ENCODE data around the gene KLHL25. TPM values are rescaled to one million over a fixed set of nuclear protein-coding genes. Genes with fewer than 3 reads are reported as not detected.

Gene KLHL25
- total RNA-seq, 1 experiment from 2014 or later: 18.4 TPM

GRCh38 chr15:85805420-85805819 is 10.7 kb upstream of the KLHL25 start:
- Histone ChIP-seq H3K56ac (ENCODE audit: insufficient read length, low read depth, low read length) (no peak overlapping the region), H3K9ac (ENCODE audit: extremely low read depth, insufficient read length, low read length) (no peak overlapping the region), H4K91ac (ENCODE audit: insufficient read length, low read depth, low read length) (no peak overlapping the region), H4K5ac (ENCODE audit: insufficient read length, low read depth, low read length) (no peak overlapping the region), H3K4ac (ENCODE audit: low read depth, low read length) (no peak overlapping the region), H2BK15ac (ENCODE audit: low read depth, low read length) (no peak overlapping the region), H3K27ac (ENCODE audit: insufficient read length, low read depth, low read length) (no peak overlapping the region), H3K79me1 (ENCODE audit: insufficient read depth, low read depth, low read length, poor library complexity, severe bottlenecking) (no peaks in the 10 kb centered on the region), H3T11ph (ENCODE audit: low read length) (no peak overlapping the region), H3K4me1 (ENCODE audit: insufficient read depth, low read length) (no peaks in the 10 kb centered on the region), H3K14ac (ENCODE audit: insufficient read depth, low read length) (no peak overlapping the region), H4K8ac (replicated peaks; ENCODE audit: insufficient read length, low read depth, low read length) (no peak overlapping the region), H2BK20ac (ENCODE audit: low read depth, low read length, poor library complexity, severe bottlenecking) (no peak overlapping the region), H3K18ac (ENCODE audit: insufficient read length, low read depth, low read length) (no peak overlapping the region), H2AFZ (ENCODE audit: low read length) (no peak overlapping the region), H4K20me1 (ENCODE audit: control insufficient read depth, insufficient read depth, insufficient read length) (no peaks in the 10 kb centered on the region), H2AK5ac (ENCODE audit: insufficient read length, low read length) (no peak overlapping the region), H2BK12ac (ENCODE audit: insufficient read length, low read depth, low read length) (no peak overlapping the region), H3K79me2 (ENCODE audit: insufficient read depth, low read length) (no peaks in the 10 kb centered on the region), H3K27me3 (ENCODE audit: insufficient read depth, low read length) (no peaks in the 10 kb centered on the region), H3K9me3 (ENCODE audit: control insufficient read depth, low read depth, low read length) (no peaks in the 10 kb centered on the region), H2BK5ac (ENCODE audit: insufficient read length, low read length) (no peak overlapping the region), H3K23ac (ENCODE audit: insufficient read length, low read depth, low read length) (no peak overlapping the region), H3K23me2 (ENCODE audit: insufficient read length, low read depth, low read length, poor library complexity, severe bottlenecking) (no peaks in the 10 kb centered on the region), H3K4me2 (ENCODE audit: insufficient read depth, insufficient read length, low read length) (no peak overlapping the region), H2BK120ac (ENCODE audit: low read depth, low read length, poor library complexity, severe bottlenecking) (no peak overlapping the region)
- no peak overlapping the region for H3K27ac Mint-ChIP-seq
- H3K27me3 Mint-ChIP-seq (ENCODE audit: low read depth): no peaks in the 10 kb centered on the region; the same call in 1 of the 2 replicates
- peaks cover 2 to 7% of the 10 kb centered on the region in 2 experiments for H3K4me1 Mint-ChIP-seq
- peaks cover 3% of the 10 kb centered on the region in 2 experiments; a peak in 2 of 5 replicates for H3K9me3 Mint-ChIP-seq
- no peak for DNase-seq
- H3K4me3 Mint-ChIP-seq: no peak overlapping the region
- peaks cover 0 to 6% (median 0%) of the 10 kb centered on the region in 3 experiments; a peak in 3 of 7 replicates for H3K36me3 Mint-ChIP-seq (ENCODE audit: insufficient read depth in 1 of 3, low read depth in 3 of 3)
- no CpG with 5 or more reads among the region's 3 CpGs for WGBS (ENCODE audit: extremely low coverage, insufficient read length, low lambda C conversion rate)
- TF ChIP-seq, protein P1, sequence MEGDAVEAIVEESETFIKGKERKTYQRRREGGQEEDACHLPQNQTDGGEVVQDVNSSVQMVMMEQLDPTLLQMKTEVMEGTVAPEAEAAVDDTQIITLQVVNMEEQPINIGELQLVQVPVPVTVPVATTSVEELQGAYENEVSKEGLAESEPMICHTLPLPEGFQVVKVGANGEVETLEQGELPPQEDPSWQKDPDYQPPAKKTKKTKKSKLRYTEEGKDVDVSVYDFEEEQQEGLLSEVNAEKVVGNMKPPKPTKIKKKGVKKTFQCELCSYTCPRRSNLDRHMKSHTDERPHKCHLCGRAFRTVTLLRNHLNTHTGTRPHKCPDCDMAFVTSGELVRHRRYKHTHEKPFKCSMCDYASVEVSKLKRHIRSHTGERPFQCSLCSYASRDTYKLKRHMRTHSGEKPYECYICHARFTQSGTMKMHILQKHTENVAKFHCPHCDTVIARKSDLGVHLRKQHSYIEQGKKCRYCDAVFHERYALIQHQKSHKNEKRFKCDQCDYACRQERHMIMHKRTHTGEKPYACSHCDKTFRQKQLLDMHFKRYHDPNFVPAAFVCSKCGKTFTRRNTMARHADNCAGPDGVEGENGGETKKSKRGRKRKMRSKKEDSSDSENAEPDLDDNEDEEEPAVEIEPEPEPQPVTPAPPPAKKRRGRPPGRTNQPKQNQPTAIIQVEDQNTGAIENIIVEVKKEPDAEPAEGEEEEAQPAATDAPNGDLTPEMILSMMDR (conservative IDR thresholded peaks at IDR 0.05): no peak
